SH-SY5Y (cell line): ENCODE measurements around the gene GSTP1.

Experiments
- GATA2 ChIP-seq: IDR thresholded peaks from 2 replicates; pipeline ENCODE4 v1.6.1; 2011; ENCODE audit warnings: mild to moderate bottlenecking, low read depth, low read length
- GATA3 ChIP-seq: IDR thresholded peaks from 2 replicates; pipeline ENCODE4 v1.6.1; 2011; ENCODE audit warnings: low read depth, mild to moderate bottlenecking, low read length, moderate library complexity

- no peak for TF ChIP-seq GATA3
- no peak for TF ChIP-seq GATA2
Observed at GRCh38 chr11:67632982-67633755, 49.6 kb downstream of the GSTP1 start.
